NCI-H2029 (cell line): Measurements from ENCODE around the gene S100A8.
A peak's percentile ranks its signal among the peaks of the same experiment; 100 is the strongest.
"Not testable (repeated sequence)": the region's sequence is repeated elsewhere in the genome, so short reads cannot be mapped to it uniquely, and the experiment has no call there.

Experiments used
- DNase-seq: peaks from one replicate; lab custom pipeline; 2025; lab: John Stamatoyannopoulos, UW

Gene S100A8

DNA sequence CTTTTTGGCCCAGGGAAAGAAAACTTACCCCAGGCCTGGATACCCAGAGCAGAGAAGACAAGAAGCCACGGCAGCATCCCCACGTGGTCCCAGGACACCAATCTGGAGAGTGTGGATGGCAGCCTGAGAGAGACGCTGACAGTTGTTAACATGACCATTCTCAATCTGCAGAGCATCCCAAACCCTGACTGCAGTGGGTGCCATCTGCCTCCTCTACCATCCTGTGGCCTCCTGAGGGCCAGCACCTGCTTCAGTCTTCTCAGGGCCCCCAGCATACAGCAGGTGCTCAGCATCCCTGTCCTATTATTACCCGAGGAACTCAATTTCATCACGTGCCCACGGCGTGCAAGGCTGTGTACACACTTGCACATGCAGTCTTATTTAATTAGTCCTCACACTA, 43.0 kb downstream of the S100A8 start:
- no peak for DNase-seq

DNA sequence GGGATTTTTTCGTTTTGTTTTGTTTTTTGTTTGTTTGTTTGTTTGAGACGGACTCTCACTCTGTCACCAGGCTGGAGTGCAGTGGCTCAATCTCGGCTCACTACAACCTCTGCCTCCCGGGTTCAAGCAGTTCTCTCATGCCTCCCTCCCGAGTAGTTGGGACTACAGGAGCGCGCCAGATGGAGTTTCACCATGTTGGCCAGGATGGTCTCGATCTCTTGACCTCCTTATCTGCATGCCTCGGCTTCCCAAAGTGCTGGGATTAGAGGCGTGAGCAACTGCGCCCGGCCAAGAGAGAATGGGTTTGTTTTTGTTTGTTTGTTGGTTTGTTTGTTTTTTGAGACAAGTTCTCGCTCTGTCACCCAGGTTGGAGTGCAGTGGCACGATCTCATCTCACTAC, 43.8 kb downstream of the S100A8 start:
- DNase-seq = not testable (repeated sequence)

DNA sequence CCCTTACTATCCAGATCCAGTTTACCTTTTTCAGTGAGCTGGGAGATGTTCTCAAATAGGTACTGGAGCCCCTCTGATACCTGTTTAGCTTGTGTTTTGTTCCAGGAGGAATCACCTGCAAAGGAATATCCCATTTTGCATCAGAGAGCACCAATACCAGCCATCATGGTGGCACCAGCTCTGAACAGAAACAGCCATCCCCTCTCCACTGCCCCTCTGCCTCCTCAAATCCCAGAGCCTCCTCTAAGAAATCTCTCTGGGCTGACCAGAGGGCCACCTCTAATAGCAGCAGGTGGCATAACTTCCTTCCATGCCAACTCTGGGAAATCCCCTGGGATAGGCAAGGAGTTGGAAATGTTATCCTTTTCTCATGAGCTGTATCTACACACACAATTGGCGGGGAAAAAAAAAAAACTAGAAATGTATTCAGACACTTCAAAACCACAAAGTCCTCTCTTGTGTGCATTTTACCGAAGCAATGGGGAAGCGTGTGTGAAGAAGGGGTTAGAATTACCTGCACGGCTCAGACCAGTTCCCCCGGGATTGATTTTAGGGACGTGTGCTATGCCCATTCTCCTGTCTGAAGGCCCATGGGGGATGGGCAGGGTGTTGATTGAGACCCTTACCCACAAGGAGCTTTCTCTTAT, 44.7 kb downstream of the S100A8 start:
- DNase-seq = peak; percentile 94

DNA sequence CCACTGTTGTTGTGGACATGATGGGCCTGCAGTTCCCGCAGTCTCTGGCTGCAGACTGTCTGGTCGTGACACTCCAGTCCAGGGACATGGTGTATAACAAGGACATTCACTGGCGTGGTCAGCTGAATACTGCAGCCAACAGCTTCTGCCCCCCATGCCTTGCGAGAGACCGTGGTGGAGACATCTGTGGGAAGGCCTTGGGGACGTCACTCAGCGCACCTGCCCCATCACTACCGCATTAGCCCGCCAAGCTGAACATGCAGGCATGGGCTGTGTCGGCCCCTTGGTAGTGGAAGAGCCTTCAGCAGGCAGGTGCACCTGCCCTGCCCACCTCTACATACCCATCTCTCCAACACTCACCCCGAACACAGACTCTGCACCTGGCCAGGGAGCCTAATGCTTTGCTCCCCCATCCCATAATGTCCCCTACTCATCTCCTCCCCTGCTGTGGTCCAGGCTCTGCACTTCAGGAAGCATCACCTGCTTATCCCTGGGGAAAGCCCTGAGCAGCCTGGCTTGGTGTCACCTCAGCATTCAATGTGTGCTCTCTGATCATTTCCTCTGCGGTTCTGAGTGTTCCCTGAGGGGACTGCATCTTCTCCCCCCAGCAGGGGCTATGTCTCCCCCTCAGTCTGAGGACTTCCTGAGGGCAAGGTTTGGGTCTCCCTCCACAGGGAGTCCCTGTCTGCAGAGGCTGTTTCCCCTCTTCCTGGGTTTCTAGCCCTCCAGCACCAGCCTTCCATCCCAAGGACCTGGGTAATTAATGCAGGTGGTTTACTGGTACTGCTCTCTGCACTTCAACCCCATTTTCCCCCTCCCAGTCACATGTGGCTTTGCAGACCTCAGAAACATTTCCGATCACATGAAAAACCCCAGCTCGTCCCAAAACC, 45.4 kb downstream of the S100A8 start:
- DNase-seq = no peak

DNA sequence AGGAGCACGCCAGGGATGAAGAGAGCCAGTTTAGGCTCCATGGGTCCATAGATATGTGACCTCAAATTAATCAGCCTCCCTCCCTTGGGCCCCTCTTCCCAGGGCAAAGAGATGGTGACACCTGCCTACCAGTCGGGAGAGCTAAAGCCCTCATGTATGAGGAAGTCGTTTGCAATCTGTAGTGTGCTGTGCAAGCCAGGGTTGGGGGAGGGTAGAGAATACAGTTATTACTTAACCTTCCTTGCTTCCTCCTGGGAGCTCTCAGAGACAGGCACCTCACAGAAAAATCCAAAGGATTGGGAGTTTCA, 46.2 kb downstream of the S100A8 start:
- peak; percentile 53 for DNase-seq

DNA sequence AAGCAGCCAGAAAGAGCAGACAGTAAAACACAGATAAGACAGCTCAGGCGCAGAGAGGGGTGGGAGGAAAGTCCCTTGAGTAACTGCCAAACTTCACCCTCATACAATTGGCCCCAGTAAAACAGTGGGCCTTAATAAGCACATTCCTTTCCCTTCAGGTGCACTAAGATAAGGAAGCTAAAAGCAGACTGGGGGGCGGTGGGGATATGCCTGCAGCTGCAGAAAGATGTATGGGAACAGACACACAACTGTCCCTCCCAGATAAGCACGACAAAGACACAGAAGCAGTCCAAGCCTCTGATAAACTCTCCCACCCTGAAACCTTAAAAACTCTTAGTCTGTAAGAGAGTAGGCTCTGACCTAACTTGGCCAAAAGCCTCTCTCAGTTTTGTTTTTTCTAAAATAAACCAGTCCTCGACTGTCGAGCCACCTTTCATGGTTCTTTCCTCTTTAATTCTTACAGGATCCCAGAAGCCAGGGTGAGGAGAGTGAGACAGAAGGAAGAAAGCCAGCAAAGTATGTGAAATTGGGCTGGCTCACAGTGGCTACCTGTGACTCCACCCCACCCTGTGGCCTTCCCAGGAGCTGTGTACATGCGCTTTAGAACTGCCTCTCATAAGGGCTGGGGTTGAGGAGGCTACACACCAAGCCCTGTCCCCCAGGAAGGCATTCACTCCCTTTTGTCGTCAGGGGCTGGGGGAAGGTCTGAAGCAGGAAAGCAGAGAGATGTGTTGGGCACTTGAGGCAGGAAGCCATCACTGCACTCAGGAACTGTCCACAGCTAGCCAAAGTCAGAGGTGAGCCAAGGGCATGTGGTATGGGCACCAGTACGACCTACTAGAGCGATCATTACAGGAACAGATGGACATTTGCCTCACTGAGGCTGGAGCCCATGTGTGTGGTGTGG, 46.8 kb downstream of the S100A8 start:
- DNase-seq = no peak

DNA sequence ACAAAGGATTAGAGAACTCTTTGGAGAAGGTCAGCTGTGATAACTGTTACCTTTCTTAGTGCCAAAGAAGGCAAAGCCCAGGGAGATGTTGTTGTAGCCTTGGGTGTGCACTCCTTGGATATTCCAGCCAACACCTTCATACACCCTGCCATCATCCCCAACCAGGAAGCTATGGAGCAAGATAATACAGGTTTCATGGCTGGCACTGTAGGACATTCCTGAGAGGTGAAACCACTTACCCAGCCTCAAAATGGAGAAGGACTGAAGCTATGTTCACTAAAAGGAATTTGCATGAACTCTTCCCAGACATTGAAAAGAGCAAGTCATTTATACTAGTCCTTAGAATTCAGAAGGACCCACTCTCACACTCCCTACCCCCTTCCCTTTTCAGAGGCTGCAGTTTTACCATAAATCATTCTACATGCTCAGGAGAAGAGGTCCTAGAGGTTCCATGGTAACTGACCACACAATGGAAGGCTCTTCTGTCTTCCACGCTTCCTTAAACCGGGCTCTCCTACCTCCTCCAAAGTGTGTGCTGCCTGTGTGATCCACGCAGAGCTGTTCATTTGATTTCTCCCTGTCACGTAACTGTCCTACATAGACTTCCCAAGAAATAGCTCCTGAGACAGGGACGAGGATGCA, 47.7 kb downstream of the S100A8 start:
- DNase-seq = peak; percentile 20

DNA sequence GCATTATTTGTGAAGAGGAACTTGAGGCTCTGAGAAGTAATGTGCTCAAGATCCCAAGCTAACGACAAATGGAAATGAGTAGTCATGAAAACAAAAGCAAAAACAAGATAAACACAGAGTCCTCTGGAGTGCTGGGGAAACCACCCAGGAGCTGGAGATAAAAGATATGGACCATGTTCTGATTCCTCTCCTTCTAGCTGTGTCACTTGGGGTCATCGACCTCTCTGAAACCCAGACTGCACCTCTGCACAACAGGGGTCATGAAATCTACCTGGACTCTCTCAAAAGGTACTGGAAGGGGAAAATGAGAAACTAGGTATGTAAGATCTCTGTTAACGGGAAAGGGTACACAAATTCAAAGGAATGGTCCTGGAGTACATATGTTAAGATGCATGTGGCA, 48.7 kb downstream of the S100A8 start:
- no peak for DNase-seq

DNA sequence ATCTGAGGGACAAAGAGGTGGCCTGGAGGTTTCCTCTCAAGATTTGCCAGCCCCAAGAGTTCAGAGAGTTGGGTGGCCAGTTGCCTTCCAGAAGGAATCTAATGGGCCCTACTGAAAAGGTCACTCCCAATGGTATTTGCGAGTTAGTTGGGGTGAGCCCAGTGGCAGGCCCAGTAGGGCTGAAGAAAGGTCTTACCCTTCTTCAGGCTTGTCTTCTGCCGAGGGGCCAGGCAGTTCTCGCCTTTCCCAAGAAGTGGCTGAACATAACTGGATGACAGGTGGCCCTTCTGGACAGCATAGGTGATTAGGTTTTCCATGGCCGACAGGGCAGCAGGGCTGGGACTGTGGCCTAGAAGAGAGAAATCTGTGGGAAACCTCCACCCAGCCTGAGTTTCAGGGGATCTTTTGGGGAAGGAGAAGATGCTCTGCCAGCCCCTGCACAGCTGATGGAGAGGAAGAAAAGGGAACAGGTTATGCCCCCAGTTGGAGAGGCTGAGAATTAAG, 49.4 kb downstream of the S100A8 start:
- no peak for DNase-seq

DNA sequence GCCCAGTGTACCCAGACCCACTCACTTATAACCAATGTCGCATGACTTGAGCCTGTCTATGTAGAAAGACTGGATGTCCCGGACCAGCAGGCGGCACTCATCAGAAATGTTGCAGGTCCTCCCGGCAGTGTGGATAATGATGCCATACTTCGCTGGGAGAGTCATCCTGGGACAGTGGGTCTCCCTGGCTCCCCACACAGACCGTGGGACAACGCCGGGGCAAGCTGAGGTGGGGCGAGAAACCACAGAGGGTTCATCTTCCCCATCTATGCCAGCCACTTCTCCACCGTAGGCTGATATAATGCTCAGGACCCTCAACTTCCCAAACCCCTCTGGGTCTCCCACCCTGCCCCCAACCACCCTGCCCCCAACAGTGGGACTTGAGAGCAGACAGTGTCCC, 50.5 kb downstream of the S100A8 start:
- no peak for DNase-seq
